Calu3 (cell line): ENCODE results near the gene CACNG8. TPM values are rescaled to one million over a fixed set of nuclear protein-coding genes. Genes with fewer than 3 reads are reported as not detected.

Experiments
- BruUV-seq: library from RNA; stranded (reverse); fragments of 400-500 nt; replicated peaks from 2 replicates; lab custom pipeline; 2021; lab: Mats Ljungman, UMichigan
- CTCF ChIA-PET: fragments of 300-600 bp; sonication (Branson Sonifier 250); formaldehyde crosslinking; loops from one replicate; lab custom pipeline; 2022; ENCODE audit warnings: antibody characterized with exemption; lab: Charles Lee
- DNase-seq: peaks from one replicate; pipeline ENCODE4 v3.0.0; 2022
- H3K27ac Mint-ChIP-seq: one replicate; pipeline ENCODE4 v1.8.0; 2022; ENCODE audit warnings: mixed read lengths; ENCODE audit not compliant: unreplicated experiment
- H3K27me3 Mint-ChIP-seq: one replicate; pipeline ENCODE4 v1.8.0; 2022; ENCODE audit warnings: mixed read lengths; ENCODE audit not compliant: unreplicated experiment
- H3K36me3 Mint-ChIP-seq: one replicate; pipeline ENCODE4 v1.8.0; 2022; ENCODE audit warnings: mild to moderate bottlenecking, moderate library complexity, mixed read lengths; ENCODE audit not compliant: insufficient read depth, unreplicated experiment
- H3K4me1 Mint-ChIP-seq: one replicate; pipeline ENCODE4 v1.8.0; 2022; ENCODE audit warnings: mild to moderate bottlenecking, low read depth, mixed read lengths; ENCODE audit not compliant: unreplicated experiment
- H3K4me3 Mint-ChIP-seq: one replicate; pipeline ENCODE4 v1.8.0; 2022; ENCODE audit warnings: mild to moderate bottlenecking, low read depth, moderate library complexity, mixed read lengths; ENCODE audit not compliant: unreplicated experiment
- H3K9me3 Mint-ChIP-seq: one replicate; pipeline ENCODE4 v1.8.0; 2022; ENCODE audit warnings: low read depth, mixed read lengths; ENCODE audit not compliant: unreplicated experiment
- intact Hi-C: fragments of 100-400 bp; cut with micrococcal nuclease; formaldehyde crosslinking; loops from one replicate; pipeline ENCODE4 v1.10.0; 2022; ENCODE audit not compliant: unreplicated experiment
- total RNA-seq: library from RNA; stranded (reverse); gene quantifications from 2 replicates; pipeline ENCODE4 v1.2.3, GENCODE V29; 2022
- TF ChIP-seq, protein P1 (sequence below): fragments of 200-600 bp; IDR thresholded peaks from one replicate; pipeline ENCODE4 v1.8.0; 2022; ENCODE audit warnings: antibody characterized with exemption; ENCODE audit not compliant: unreplicated experiment

CACNG8 gene
- total RNA-seq, 1 experiment from 2014 or later = 19.0 TPM

DNA sequence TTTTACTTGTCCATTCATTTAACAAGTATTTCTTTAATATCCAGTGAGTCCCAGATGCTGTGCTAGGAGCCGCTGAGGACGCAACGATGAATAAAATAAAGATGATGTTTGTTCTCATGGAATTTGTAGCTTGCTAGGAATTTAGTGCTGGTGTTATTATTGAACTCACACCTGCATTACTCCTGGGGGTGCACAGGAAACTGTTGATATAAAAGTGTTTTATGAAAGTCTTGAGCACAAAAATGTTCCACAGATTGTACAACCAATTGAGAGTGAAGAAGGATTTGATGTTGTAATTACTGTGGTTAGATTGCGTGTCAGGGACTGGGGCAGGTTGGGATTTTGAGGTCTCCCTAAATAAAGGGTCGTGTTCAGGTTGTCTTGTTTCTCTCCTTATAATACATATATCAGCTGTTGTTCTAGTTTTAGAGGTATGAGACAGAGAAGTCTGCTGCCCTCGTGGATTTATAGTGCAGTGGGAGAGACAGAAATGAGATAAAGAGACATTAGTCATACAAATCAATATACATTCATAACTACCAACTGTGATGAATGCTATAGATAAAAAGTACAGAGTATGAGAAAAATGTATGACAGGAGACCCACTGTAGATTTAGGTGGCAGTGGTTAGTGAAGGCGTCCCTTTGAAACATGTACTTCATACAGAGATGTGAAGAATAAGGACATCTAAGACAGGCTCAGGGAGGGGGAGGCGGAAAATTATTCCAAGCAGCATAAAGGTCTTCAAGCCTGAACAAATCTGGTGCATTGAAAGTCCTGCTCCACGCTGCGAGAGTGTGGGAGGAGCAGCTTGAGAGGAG is 40.0 kb downstream of the CACNG8 start:
- Mint-ChIP-seq H3K4me1 (peaks cover 51% of the 10 kb centered on the region), H3K9me3 (no peaks in the 10 kb centered on the region), H3K27ac (peak overlapping the region; percentile 88), H3K36me3 (peaks cover 68% of the 10 kb centered on the region), H3K4me3 (peak overlapping the region; percentile 20), H3K27me3 (no peaks in the 10 kb centered on the region)
- TF ChIP-seq, protein P1, sequence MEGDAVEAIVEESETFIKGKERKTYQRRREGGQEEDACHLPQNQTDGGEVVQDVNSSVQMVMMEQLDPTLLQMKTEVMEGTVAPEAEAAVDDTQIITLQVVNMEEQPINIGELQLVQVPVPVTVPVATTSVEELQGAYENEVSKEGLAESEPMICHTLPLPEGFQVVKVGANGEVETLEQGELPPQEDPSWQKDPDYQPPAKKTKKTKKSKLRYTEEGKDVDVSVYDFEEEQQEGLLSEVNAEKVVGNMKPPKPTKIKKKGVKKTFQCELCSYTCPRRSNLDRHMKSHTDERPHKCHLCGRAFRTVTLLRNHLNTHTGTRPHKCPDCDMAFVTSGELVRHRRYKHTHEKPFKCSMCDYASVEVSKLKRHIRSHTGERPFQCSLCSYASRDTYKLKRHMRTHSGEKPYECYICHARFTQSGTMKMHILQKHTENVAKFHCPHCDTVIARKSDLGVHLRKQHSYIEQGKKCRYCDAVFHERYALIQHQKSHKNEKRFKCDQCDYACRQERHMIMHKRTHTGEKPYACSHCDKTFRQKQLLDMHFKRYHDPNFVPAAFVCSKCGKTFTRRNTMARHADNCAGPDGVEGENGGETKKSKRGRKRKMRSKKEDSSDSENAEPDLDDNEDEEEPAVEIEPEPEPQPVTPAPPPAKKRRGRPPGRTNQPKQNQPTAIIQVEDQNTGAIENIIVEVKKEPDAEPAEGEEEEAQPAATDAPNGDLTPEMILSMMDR = no peak
- intact Hi-C loops = loop anchor here (1.0 kb wide), 2 partner anchors 18 to 22 kb away; no protein-coding TSS in a partner anchor
- CTCF ChIA-PET = interaction anchor here (0.7 to 2.1 kb wide), 11 partner anchors 8 to 1005 kb away, joined by 3 to 14 read pairs (median 4); partner anchors contain the start of genes CACNG6 and PRKCG
- peak; percentile 73 for DNase-seq
- BruUV-seq = no TSS peak

DNA sequence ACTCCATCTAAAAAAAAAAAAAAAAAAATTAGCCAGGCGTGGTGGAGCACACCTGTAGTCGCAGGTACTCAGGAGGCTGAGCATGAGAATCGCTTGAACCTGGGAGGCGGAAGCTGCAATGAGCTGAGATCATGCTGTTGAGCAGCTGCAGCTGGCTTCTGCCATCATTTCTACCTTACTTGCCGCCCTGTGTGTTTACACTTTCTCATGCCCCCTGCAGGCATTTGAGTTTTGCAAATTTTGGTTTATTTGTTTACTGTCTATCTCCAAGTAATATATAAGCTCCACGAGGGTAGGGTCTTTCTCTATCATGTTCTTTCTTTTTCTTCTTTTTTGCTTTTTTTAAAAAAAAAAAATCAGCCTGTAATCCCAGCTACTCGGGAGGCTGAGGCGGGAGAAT is 46.7 kb downstream of the CACNG8 start:
- no peaks in the 10 kb centered on the region for H3K9me3 Mint-ChIP-seq
- TF ChIP-seq, protein P1 = no peak
- BruUV-seq = no TSS peak

DNA sequence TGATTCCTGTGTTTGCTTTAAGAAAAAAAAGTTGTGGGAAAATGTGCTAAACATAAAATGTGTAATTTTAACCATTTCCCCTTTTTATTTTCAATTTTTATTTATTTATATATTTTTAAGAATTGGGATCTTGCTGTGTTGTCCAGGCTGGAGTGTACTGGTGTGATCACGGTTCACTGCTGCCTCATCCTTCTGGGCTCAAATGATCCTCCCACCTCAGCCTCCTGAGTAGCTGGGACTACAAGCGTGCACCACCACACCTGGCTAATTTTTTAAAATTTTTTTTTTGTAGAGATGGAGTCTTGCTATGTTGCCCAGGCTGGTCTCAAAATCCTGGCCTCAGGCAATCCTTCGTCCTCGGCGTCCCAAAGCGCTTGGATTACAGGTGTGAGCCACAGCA is 47.7 kb downstream of the CACNG8 start:
- no TSS peak for BruUV-seq
- H3K4me1 Mint-ChIP-seq = peaks cover 45% of the 10 kb centered on the region

More for the DNA sequence above, 46.7 kb downstream of the CACNG8 start:
- H3K36me3 Mint-ChIP-seq = peaks cover 61% of the 10 kb centered on the region
- no peak overlapping the region for H3K4me3 Mint-ChIP-seq
- peak overlapping the region; percentile 86 for H3K27ac Mint-ChIP-seq
- intact Hi-C loops = no loop called here
- H3K4me1 Mint-ChIP-seq = peaks cover 34% of the 10 kb centered on the region
- no peak for DNase-seq
- CTCF ChIA-PET = interaction anchor here (0.7 to 0.8 kb wide), 2 partner anchors 138 to 673 kb away, joined by 3 to 5 read pairs; no protein-coding TSS in a partner anchor
- no peaks in the 10 kb centered on the region for H3K27me3 Mint-ChIP-seq

DNA sequence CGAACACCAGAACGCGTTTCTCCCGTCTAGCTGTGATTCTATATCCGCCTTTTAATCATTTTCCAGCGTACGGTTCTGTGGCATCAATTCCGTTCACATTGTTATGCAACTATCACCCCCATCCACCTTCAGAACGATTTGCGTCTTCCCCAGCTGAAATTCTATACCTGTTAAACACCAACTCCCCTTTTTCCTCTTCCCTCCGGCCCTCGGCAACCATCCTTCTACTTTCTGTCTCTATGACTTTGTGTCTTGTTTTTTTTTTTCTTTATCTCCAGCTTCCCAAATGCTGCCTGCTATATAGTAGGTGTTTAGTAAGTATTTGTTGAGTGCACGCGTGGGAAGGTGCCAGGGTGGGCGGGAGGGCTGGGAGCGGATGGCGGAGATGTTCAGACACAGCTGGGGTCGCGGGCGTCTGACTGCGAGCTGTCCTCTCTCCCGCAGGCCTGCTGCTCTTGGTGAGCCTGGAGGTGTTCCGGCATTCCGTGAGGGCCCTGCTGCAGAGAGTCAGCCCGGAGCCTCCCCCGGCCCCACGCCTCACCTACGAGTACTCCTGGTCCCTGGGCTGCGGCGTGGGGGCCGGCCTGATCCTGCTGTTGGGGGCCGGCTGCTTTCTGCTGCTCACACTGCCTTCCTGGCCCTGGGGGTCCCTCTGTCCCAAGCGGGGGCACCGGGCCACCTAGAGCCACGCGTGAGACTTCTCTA is 48.9 kb downstream of the CACNG8 start:
- TF ChIP-seq, protein P1 = no peak
- Mint-ChIP-seq H3K27me3 (no peaks in the 10 kb centered on the region), H3K36me3 (peaks cover 66% of the 10 kb centered on the region), H3K9me3 (peaks cover 2% of the 10 kb centered on the region), H3K4me3 (no peak overlapping the region), H3K27ac (peak overlapping the region; percentile 8), H3K4me1 (peaks cover 50% of the 10 kb centered on the region)
- intact Hi-C loops = no loop called here
- CTCF ChIA-PET = no interaction called here
- DNase-seq = no peak
- BruUV-seq = no TSS peak

More for the DNA sequence above, 47.7 kb downstream of the CACNG8 start:
- Mint-ChIP-seq H3K27me3 (no peaks in the 10 kb centered on the region), H3K27ac (peak overlapping the region; percentile 86), H3K36me3 (peaks cover 57% of the 10 kb centered on the region), H3K9me3 (no peaks in the 10 kb centered on the region), H3K4me3 (no peak overlapping the region)
- no peak for DNase-seq
- intact Hi-C loops = no loop called here
- CTCF ChIA-PET = interaction anchor here (0.6 to 0.7 kb wide), 3 partner anchors 8 to 47 kb away, joined by 3 to 4 read pairs (median 3); no protein-coding TSS in a partner anchor
- TF ChIP-seq, protein P1 = no peak
